GM18907 (cell line): ENCODE data around the gene POLR1G.
"Not testable (repeated sequence)": the region's sequence is repeated elsewhere in the genome, so short reads cannot be mapped to it uniquely, and the experiment has no call there.

Experiments used
- ATAC-seq: cut with Tn5 transposase; IDR thresholded peaks from one replicate; pipeline ENCODE4 v1.9.1; 2021; ENCODE audit warnings: mild to moderate bottlenecking, moderate library complexity; ENCODE audit not compliant: unreplicated experiment

The POLR1G gene

GRCh38 chr19:45395821-45396617, 10.4 kb upstream of the POLR1G start:
- ATAC-seq, result no peak

GRCh38 chr19:45400192-45400591, 6.3 kb upstream of the POLR1G start:
- no peak for ATAC-seq

- no peak for ATAC-seq
These were observed 4.6 kb upstream of the POLR1G start for GRCh38 chr19:45401815-45402214.

- ATAC-seq, result no peak
These were observed 4.0 kb upstream of the POLR1G start for GRCh38 chr19:45402298-45403061.

GRCh38 chr19:45403272-45403671, 3.2 kb upstream of the POLR1G start:
- ATAC-seq, result no peak

- no peak for ATAC-seq
These were observed 2.5 kb upstream of the POLR1G start for GRCh38 chr19:45403781-45404556.

GRCh38 chr19:45404557-45405434, 1.6 kb upstream of the POLR1G start, which contains the start of gene PPP1R13L:
TSS of gene PPP1R13L (minus strand) at chr19:45405069. CDS start at chr19:45398318, 6,751 bp downstream.
- ATAC-seq, result peak; percentile 28

GRCh38 chr19:45405435-45406225, 814 bp upstream of the POLR1G start:
- ATAC-seq, result peak; percentile 49

GRCh38 chr19:45407091-45407375, 589 bp downstream of the POLR1G start:
- ATAC-seq, result no peak

- not testable (repeated sequence) for ATAC-seq
These were observed 1.1 kb downstream of the POLR1G start for GRCh38 chr19:45407585-45407984.

GRCh38 chr19:45408121-45408520, 1.7 kb downstream of the POLR1G start:
- no peak for ATAC-seq

GRCh38 chr19:45408830-45409556, 2.5 kb downstream of the POLR1G start:
- no peak for ATAC-seq

- ATAC-seq, result no peak
These were observed 3.1 kb downstream of the POLR1G start for GRCh38 chr19:45409557-45409920.

GRCh38 chr19:45410330-45410729, 3.9 kb downstream of the POLR1G start:
- not testable (repeated sequence) for ATAC-seq

- ATAC-seq, result no peak
These were observed 7.1 kb downstream of the POLR1G start for GRCh38 chr19:45413497-45413896.

GRCh38 chr19:45414468-45414867, 8.0 kb downstream of the POLR1G start:
- ATAC-seq, result no peak

GRCh38 chr19:45417151-45417550, 10.7 kb downstream of the POLR1G start:
- ATAC-seq, result no peak

GRCh38 chr19:45418802-45419201, 12.4 kb downstream of the POLR1G start:
- no peak for ATAC-seq

- peak; percentile 53 for ATAC-seq
These were observed 13.0 kb downstream of the POLR1G start for GRCh38 chr19:45419396-45419795.
